Heart right ventricle (tissue), 16 donors: ENCODE results near the gene SLC22A7. TPM values are rescaled to one million over a fixed set of nuclear protein-coding genes. Genes with fewer than 3 reads are reported as not detected.

Experiments used
- ATAC-seq, 8 donors: fragments of 200-7000 bp; cut with Tn5 transposase; one replicate each; pipeline ENCODE4 v1.9.1; 2020; ENCODE audit warnings: mild to moderate bottlenecking in 8 of 8, moderate library complexity in 8 of 8, moderate number of reproducible peaks in 1 of 8
- DNase-seq, 2 donors: peaks; one replicate each; pipeline ENCODE4 v3.0.0-alpha.2; 2020
- H3K27ac ChIP-seq, 10 donors: fragments of 200-600 bp; sonication (generic) in 2 of 10; one replicate each; pipeline versions ENCODE4 v1.5.0 to v1.8.0; 2020 to 2022; ENCODE audit warnings: mild to moderate bottlenecking in 3 of 10
- H3K27me3 ChIP-seq, 7 donors: fragments of 200-600 bp; one replicate each; pipeline ENCODE4 v1.8.0; 2021 to 2022; ENCODE audit warnings: mild to moderate bottlenecking in 2 of 7
- H3K36me3 ChIP-seq, 9 donors: fragments of 200-600 bp; sonication (generic) in 1 of 9; one replicate each; pipeline versions ENCODE4 v1.5.0 to v1.8.0; 2020 to 2022; ENCODE audit warnings: mild to moderate bottlenecking in 2 of 9
- H3K4me1 ChIP-seq, 9 donors: fragments of 200-600 bp; sonication (generic) in 1 of 9; one replicate each; pipeline versions ENCODE4 v1.5.0 to v1.8.0; 2020 to 2022; ENCODE audit warnings: mild to moderate bottlenecking in 4 of 9
- H3K4me3 ChIP-seq, 10 donors: fragments of 200-600 bp; sonication (generic) in 2 of 10; one replicate each; pipeline versions ENCODE4 v1.5.0 to v1.8.0; 2020 to 2022; ENCODE audit warnings: mild to moderate bottlenecking in 7 of 10, moderate library complexity in 2 of 10
- H3K9me3 ChIP-seq, 11 donors: fragments of 200-600 bp in 10 of 11; sonication (generic) in 2 of 11; one replicate each; pipeline versions ENCODE4 v1.5.0 to v1.8.0; 2013 to 2022; ENCODE audit warnings: mild to moderate bottlenecking in 2 of 11, control low read depth in 1 of 11, moderate library complexity in 1 of 11
- WGBS, 2 donors: extraction: QIAGEN DNeasy Blood & Tissue Kit; methylation state at CpG; one replicate each; pipeline ENCODE4 v1.1.7; 2013; ENCODE audit warnings: inconsistent platforms in 1 of 2; 5-methylcytosine and 5-hydroxymethylcytosine counted together
- intact Hi-C, 10 donors: fragments of 100-400 bp; cut with DNase I; formaldehyde crosslinking; loops; one replicate each; pipeline versions ENCODE4 v1.11.1 to v1.14.2; 2022
- polyA plus RNA-seq, 2 donors: library from polyadenylated mRNA; stranded (reverse); fragments of 200-250 nt; gene quantifications; one replicate each; pipeline ENCODE4 v1.2.3, GENCODE V29; 2013
- total RNA-seq, 10 donors: library from RNA; stranded (reverse); fragmentation: NEBNext Ultra II Directional in 3 of 10; extraction: Animal tissue kit (Norgen Biotek cat#: 25700) in 3 of 10; gene quantifications; one replicate each; pipeline versions ENCODE4 v1.2.1 to v1.2.4, GENCODE V29; 2021 to 2023
- TF ChIP-seq, protein P1 (sequence below), 9 donors: fragments of 200-600 bp; sonication (generic) in 2 of 9; IDR thresholded peaks; one replicate each; pipeline versions ENCODE4 v1.5.0 to v1.8.0; 2021 to 2022; ENCODE audit warnings: antibody characterized with exemption in 9 of 9, mild to moderate bottlenecking in 5 of 9, moderate library complexity in 1 of 9
- donor health status: Arrhythmogenic right ventricular cardiomyopathy.
- donor health status: ischemic (EF 13 %, LVEDD 7.1; RV severe dilation, severe dysfunction).
- donor health status: healthy with polysubstance abuse.
- donor health status: DM: no; HTN: yes; CAD: no.
- donor health status: DM: no; HTN: no; CAD: no.
- donor health status: ischemic (EF 25% LVEDD 6.9; RV normal size, moderate dysfunction).
- donor health status: ischemic (EF 25% LVEDD 5.7; RV mildly dilated, moderate dysfunction).
- donor health status: healthy.
- donor health status: DM: yes; HTN: yes; CAD: no.
- donor health status: Ischemic cardiomyopathy.
- donor health status: ischemic (EF 35%, LVEDD 5.7; RV mildly dilated, moderate dysfunction).
- donor health status: nonischemic (EF 11% LVEDD 7.7; RV severe dilation, severe dysfunction).
- donor health status: DM: yes; HTN: yes; CAD: no.
- donor health status: PGD.
- donor health status: ischemic (EF 29% LVEDD 5.4; RV normal size, mild dysfunction).
- donor health status: nonischemic (EF 23%, LVEDD 6.1; RV moderate dilation, normal function).

The SLC22A7 gene
- total and polyA plus RNA-seq, 12 donors: 0.15 to 0.37 (median 0.22) TPM; not detected in 6

DNA sequence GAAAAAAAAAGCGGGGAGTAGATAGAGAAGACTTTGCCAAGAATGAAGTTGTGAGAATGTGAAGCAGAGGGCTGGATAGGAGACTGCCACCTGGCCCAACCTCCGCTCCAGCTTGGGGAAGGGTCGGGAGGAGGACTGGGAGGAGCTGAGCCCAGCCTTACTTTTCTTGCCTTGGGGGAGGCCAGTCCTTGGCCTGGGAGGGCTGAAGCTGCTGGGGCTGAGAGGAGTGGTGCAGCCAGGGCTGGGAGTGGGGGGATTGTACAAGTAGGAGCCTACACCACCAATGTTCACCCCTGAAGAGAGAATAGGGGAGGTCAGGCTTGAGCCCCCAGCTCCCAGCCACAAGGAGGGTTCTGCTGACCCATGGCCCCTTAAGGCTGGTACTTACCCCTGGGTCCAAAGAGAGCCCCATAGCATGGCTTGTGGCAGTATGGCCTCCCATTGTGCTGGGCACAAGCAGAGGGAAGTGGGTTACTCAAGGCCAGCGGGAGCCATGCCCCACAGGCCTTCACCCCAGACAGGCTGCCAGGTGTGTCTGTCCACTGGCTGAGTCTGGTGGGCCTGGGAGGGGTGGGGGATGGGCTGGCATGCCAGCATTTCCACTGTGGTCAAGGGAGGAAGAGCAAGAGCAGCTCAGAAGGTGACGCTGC lies 9.5 kb downstream of the SLC22A7 start:
- DNase-seq (no peak), ATAC-seq (peak in 4 of 8 donors; percentile 5 to 44 (median 12))
- Histone ChIP-seq H3K27me3 (peaks cover 0 to 6% (median 0%) of the 10 kb centered on the region in 7 donors), H3K9me3 (no peaks in the 10 kb centered on the region), H3K4me1 (peaks cover 0 to 34% (median 14%) of the 10 kb centered on the region in 9 donors), H3K27ac (peak overlapping the region in 4 of 10 donors; percentile 42 to 82 (median 76)), H3K36me3 (no peaks in the 10 kb centered on the region), H3K4me3 (peak overlapping the region in 4 of 10 donors; percentile 49 to 58 (median 52))
- 92 to 93% methylated on average over 5 of the region's 5 CpGs for WGBS, 2 donors
- TF ChIP-seq, protein P1, sequence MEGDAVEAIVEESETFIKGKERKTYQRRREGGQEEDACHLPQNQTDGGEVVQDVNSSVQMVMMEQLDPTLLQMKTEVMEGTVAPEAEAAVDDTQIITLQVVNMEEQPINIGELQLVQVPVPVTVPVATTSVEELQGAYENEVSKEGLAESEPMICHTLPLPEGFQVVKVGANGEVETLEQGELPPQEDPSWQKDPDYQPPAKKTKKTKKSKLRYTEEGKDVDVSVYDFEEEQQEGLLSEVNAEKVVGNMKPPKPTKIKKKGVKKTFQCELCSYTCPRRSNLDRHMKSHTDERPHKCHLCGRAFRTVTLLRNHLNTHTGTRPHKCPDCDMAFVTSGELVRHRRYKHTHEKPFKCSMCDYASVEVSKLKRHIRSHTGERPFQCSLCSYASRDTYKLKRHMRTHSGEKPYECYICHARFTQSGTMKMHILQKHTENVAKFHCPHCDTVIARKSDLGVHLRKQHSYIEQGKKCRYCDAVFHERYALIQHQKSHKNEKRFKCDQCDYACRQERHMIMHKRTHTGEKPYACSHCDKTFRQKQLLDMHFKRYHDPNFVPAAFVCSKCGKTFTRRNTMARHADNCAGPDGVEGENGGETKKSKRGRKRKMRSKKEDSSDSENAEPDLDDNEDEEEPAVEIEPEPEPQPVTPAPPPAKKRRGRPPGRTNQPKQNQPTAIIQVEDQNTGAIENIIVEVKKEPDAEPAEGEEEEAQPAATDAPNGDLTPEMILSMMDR (IDR thresholded peaks at IDR 0.05): no peak
- intact Hi-C loops: no loop called here

DNA sequence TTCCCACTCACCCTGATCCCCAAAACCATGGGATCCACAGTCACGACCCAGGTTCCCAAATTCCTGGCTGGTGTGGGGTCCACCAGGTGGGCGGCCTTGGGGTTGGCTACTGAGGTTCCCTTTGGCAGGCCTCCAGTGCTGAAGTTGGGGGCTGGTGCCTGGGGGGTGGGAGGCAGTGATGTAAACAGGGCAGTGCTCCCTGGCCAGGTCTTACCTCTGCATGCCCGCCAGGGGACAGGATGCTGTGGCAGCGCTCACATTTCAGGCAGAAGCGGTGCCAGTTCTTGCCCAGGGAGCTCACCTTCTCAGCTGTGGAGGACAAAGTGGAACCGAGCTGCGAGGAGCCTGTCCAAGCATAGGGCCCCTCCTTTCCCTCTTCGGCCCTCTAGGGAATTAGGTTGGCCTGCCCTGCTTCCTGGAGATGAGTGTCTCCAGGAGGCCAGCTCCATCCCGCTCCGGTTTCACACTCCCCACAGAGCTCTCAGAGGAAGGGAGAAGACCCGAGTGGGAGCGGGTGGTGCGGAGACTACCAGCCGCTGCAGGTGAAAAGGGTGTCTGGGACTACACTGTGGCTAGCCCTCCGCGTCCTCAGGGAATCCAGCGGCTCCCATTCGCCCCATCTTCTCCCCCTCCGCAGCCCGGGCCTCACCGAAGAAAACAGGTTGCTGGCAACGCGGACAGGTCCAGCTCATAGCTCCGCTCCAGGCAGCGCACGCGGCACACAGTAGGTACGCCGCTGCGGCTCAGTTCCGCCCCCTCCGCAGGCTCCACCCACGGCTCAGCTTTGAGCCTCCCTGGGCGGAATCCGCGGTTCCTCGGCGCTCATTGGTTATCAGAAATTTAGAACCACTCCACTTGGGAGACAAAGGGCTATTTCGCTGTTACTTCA lies 10.3 kb downstream of the SLC22A7 start, which contains the start of gene CRIP3:
Gene CRIP3 (minus strand): TSS at position 726 of the 889 bp plus-strand sequence. CDS start 34 bp downstream, at position 692.
- peak within 1 kb of the TSS in 9 of 10 donors; percentile 21 to 58 (median 49) for H3K4me3 ChIP-seq
- no peaks in the 10 kb centered on the region for H3K9me3 ChIP-seq
- no peaks in the 10 kb centered on the region for H3K36me3 ChIP-seq
- 8 to 9% methylated on average over 39 of the region's 39 CpGs for WGBS, 2 donors
- H3K4me1 ChIP-seq: peaks cover 0 to 42% (median 14%) of the 10 kb centered on the region in 9 donors
- intact Hi-C loops: no loop called here
- TF ChIP-seq, protein P1 (IDR thresholded peaks at IDR 0.05): peak in 6 of 9 donors; percentile 24 to 41 (median 33)
- H3K27me3 ChIP-seq: peaks cover 0 to 6% (median 0%) of the 10 kb centered on the region in 7 donors
- ATAC-seq (peak; percentile 60 to 82 (median 78)), DNase-seq (peak; percentile 30 to 43)
- peak within 1 kb of the TSS in 5 of 10 donors; percentile 41 to 82 (median 72) for H3K27ac ChIP-seq

DNA sequence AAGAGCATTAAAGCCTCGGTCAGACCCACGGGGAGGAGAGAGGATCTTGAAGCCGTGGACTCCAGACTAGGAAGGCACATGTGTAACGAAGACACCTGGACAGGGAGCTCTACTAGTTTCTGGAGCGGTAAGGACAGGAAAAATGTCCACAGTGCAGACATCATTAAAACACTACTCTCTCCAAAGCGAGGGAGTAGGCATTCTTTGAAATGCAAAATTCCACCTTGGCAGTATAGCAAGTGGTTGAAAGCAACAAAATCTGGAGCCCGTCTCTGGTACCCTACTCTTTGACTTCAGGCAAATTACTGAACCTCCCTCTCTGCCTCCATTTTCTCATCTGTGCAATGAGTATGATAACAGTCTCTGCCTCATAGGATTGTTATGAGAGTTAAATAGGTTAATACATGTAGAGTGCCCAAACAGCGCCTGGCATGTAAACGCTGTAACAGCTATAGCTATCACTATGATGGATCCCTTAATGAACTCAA lies 11.0 kb downstream of the SLC22A7 start:
- no peak for ATAC-seq
- H3K9me3 ChIP-seq: no peaks in the 10 kb centered on the region
- TF ChIP-seq, protein P1 (IDR thresholded peaks at IDR 0.05): no peak
- H3K36me3 ChIP-seq: no peaks in the 10 kb centered on the region
- WGBS, 2 donors: 44 to 47% methylated on average over 9 of the region's 9 CpGs
- peak overlapping the region in 9 of 10 donors; percentile 21 to 58 (median 49) for H3K4me3 ChIP-seq
- H3K27ac ChIP-seq: peak overlapping the region in 4 of 10 donors; percentile 42 to 82 (median 76)
- intact Hi-C loops: no loop called here
- H3K27me3 ChIP-seq: peaks cover 0 to 6% (median 0%) of the 10 kb centered on the region in 7 donors
- DNase-seq: no peak
- H3K4me1 ChIP-seq: peaks cover 0 to 45% (median 14%) of the 10 kb centered on the region in 9 donors

DNA sequence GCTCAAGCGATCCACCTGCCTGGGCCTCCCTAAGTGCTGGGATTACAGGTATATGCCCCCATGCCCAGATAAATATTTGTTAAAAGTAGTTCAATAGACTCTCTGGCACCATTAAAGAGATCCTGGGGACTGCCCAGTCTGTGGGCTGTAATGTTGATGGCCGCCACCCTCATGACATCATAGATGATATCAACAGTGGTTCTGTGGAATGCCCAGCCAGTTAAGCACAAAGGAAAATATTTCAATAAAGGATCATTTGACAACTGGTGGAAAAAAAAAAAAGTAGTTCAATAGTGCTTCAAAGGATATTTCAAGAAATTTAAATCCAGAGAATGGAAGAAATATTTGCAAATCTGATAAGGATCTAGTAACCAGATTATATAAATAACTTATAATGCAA lies 12.1 kb downstream of the SLC22A7 start:
- ATAC-seq (no peak), DNase-seq (no peak)
- Histone ChIP-seq H3K27me3 (peaks cover 0 to 6% (median 0%) of the 10 kb centered on the region in 7 donors), H3K36me3 (no peaks in the 10 kb centered on the region), H3K4me3 (no peak overlapping the region), H3K9me3 (no peaks in the 10 kb centered on the region), H3K4me1 (peaks cover 0 to 45% (median 14%) of the 10 kb centered on the region in 9 donors), H3K27ac (no peak overlapping the region)
- WGBS, 2 donors: 95 to 97% methylated on average over 2 of the region's 2 CpGs
- TF ChIP-seq, protein P1 (IDR thresholded peaks at IDR 0.05): no peak
- intact Hi-C loops: no loop called here
